ENCODE data around the gene NR2F1-AS1.

DNA sequence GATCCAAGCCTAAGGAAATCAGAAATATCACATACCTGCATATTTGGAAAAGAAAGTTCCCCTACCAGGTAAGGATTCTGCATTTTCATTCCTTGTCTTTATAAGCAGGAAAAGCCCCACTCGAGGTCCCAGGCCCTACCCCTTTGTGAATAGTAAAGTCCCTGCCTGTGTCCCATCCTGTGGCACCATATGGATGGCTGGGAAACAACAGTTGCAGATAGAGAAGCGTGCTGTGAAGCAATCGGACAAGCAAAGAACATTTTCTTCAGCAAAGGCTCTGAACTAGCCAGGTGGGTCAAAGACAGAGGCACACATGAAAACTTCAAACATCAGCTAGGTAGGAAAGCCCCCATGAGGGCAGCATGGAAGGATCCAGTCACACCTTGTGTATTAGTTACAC lies 169.3 kb downstream of the NR2F1-AS1 start:
- TF ChIP-seq, protein P1, sequence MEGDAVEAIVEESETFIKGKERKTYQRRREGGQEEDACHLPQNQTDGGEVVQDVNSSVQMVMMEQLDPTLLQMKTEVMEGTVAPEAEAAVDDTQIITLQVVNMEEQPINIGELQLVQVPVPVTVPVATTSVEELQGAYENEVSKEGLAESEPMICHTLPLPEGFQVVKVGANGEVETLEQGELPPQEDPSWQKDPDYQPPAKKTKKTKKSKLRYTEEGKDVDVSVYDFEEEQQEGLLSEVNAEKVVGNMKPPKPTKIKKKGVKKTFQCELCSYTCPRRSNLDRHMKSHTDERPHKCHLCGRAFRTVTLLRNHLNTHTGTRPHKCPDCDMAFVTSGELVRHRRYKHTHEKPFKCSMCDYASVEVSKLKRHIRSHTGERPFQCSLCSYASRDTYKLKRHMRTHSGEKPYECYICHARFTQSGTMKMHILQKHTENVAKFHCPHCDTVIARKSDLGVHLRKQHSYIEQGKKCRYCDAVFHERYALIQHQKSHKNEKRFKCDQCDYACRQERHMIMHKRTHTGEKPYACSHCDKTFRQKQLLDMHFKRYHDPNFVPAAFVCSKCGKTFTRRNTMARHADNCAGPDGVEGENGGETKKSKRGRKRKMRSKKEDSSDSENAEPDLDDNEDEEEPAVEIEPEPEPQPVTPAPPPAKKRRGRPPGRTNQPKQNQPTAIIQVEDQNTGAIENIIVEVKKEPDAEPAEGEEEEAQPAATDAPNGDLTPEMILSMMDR (IDR thresholded peaks at IDR 0.05) = no peak
- TF ChIP-seq POLR2AphosphoS5 (IDR thresholded peaks at IDR 0.05; ENCODE audit: low read depth, low read length) = no peak

Measured in Panc1 (cell line).